Panc1 (cell line): ENCODE results near the gene ARMCX4. TPM values are rescaled to one million over a fixed set of nuclear protein-coding genes. Genes with fewer than 3 reads are reported as not detected.

Experiments
- ATAC-seq: fragments of 200-7000 bp; cut with Tn5 transposase; 2 replicates; pipeline ENCODE4 v1.9.1; 2020; ENCODE audit warnings: mild to moderate bottlenecking, moderate library complexity
- BruUV-seq: library from RNA; stranded (reverse); fragments of 400-500 nt; replicated peaks from 2 replicates; lab custom pipeline; 2021; lab: Mats Ljungman, UMichigan
- CTCF ChIA-PET: fragments of 300-600 bp; sonication (Branson Sonifier 250); formaldehyde crosslinking; loops from one replicate; lab custom pipeline; 2022; ENCODE audit warnings: antibody characterized with exemption; lab: Charles Lee
- POLR2A ChIA-PET: fragments of 300-600 bp; sonication (Branson Sonifier 250); formaldehyde crosslinking; loops from one replicate; lab custom pipeline; 2022; ENCODE audit warnings: antibody characterized with exemption; lab: Charles Lee
- DNase-seq: peaks from one replicate; pipeline ENCODE4 v3.0.0-alpha.2; 2010; ENCODE audit warnings: low read depth, low spot score
- H3K27ac ChIP-seq: 2 replicates; pipeline ENCODE4 v1.5.1; 2011; ENCODE audit warnings: mild to moderate bottlenecking, low read length, inconsistent platforms
- H3K27me3 ChIP-seq: fragments of 200-500 bp; sonication (Bioruptor generic); 2 replicates; pipeline ENCODE4 v1.6.0; 2014; ENCODE audit warnings: low read length, inconsistent platforms; ENCODE audit not compliant: control insufficient read depth, insufficient read depth
- H3K36me3 ChIP-seq: fragments of 200-500 bp; sonication (Bioruptor generic); 2 replicates; pipeline ENCODE4 v1.5.1; 2014; ENCODE audit warnings: inconsistent platforms, mild to moderate bottlenecking, low read length, moderate library complexity; ENCODE audit not compliant: control insufficient read depth, insufficient read depth
- H3K4me1 ChIP-seq: 2 replicates; pipeline ENCODE4 v1.5.1; 2011; ENCODE audit warnings: inconsistent platforms, mild to moderate bottlenecking, low read length, moderate library complexity; ENCODE audit not compliant: control insufficient read depth, insufficient read depth
- H3K4me3 ChIP-seq, 2 experiments: 2 replicates each; pipeline ENCODE4 v1.5.1; 2011 to 2012; ENCODE audit warnings: low read depth in 2 of 2, low read length in 2 of 2, mild to moderate bottlenecking in 2 of 2, inconsistent platforms in 1 of 2, moderate library complexity in 1 of 2
- H3K9me3 ChIP-seq: fragments of 200-500 bp; sonication (Bioruptor generic); 2 replicates; pipeline ENCODE4 v1.5.1; 2014; ENCODE audit warnings: low read depth, mild to moderate bottlenecking, inconsistent platforms, low read length, moderate library complexity; ENCODE audit not compliant: control insufficient read depth, insufficient read depth
- POLR2AphosphoS5 ChIP-seq: IDR thresholded peaks from 2 replicates; pipeline ENCODE4 v1.6.1; 2012; ENCODE audit warnings: mild to moderate bottlenecking, low read depth, low read length, moderate library complexity
- SIN3A ChIP-seq: IDR thresholded peaks from 2 replicates; pipeline ENCODE4 v1.6.1; 2012; ENCODE audit warnings: low read depth, mild to moderate bottlenecking, low read length, moderate library complexity, borderline replicate concordance; ENCODE audit not compliant: insufficient read depth
- TCF7L2 ChIP-seq: IDR thresholded peaks from 2 replicates; pipeline ENCODE4 v1.6.1; 2011; ENCODE audit warnings: mild to moderate bottlenecking, low read depth, low read length, inconsistent platforms
- in situ Hi-C: cut with HindIII; loops from 2 replicates; pipeline ENCODE4 v1.10.0; 2016; ENCODE audit warnings: low sequenced_read_pairs, low pct_unique_long_range_greater_than_20kb
- intact Hi-C: fragments of 100-400 bp; cut with micrococcal nuclease; formaldehyde crosslinking; loops from one replicate; pipeline ENCODE4 v1.10.0; 2022; ENCODE audit not compliant: unreplicated experiment
- total RNA-seq: library from RNA; stranded (reverse); gene quantifications from one replicate; pipeline ENCODE4 v1.2.1, GENCODE V29; 2021; ENCODE audit not compliant: unreplicated experiment
- TF ChIP-seq, protein P1 (sequence below): fragments of 450-650 bp; IDR thresholded peaks from 2 replicates; pipeline ENCODE4 v1.5.1; 2017; ENCODE audit warnings: mild to moderate bottlenecking
- TF ChIP-seq, protein P2 (sequence below), 2 experiments: IDR thresholded peaks; 2 replicates each; pipeline ENCODE4 v1.6.1; 2011 to 2012; ENCODE audit warnings: low read depth in 2 of 2, control low read depth in 1 of 2, low read length in 1 of 2, mild to moderate bottlenecking in 1 of 2, moderate library complexity in 1 of 2; ENCODE audit not compliant: insufficient read depth in 1 of 2

ARMCX4 gene
- total RNA-seq, 1 experiment from 2014 or later, result 5.0 TPM

DNA sequence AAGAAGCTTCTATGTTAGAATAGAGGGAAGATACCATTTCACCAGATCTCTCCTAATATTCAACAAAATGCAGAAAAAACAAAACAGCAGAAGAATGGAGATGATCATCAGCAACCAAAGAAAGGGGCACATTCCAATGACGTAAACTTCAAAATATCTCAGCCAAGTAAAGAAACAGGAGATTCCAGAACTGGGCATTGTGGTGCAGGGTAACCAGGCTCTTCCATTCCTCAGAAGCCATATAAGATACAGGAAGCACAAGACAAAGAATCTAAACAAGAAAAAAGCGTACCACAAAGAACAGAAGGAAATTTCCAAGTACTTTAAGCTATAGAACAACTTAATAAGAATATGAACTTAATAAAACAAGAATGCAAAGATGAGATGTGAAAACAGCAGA, 6.9 kb upstream of the ARMCX4 start:
- ChIA-PET POLR2A (no interaction called here), CTCF (no interaction called here)
- H3K4me3 ChIP-seq, result no peak overlapping the region
- no peaks in the 10 kb centered on the region for H3K27me3 ChIP-seq
- H3K9me3 ChIP-seq, result no peaks in the 10 kb centered on the region
- H3K27ac ChIP-seq, result no peak overlapping the region
- BruUV-seq, result no TSS peak
- H3K36me3 ChIP-seq, result no peaks in the 10 kb centered on the region; the same call in 1 of the 2 replicates
- DNase-seq, result no peak
- TF ChIP-seq POLR2AphosphoS5 (no peak), TCF7L2 (no peak), SIN3A (no peak)
- TF ChIP-seq, protein P1, sequence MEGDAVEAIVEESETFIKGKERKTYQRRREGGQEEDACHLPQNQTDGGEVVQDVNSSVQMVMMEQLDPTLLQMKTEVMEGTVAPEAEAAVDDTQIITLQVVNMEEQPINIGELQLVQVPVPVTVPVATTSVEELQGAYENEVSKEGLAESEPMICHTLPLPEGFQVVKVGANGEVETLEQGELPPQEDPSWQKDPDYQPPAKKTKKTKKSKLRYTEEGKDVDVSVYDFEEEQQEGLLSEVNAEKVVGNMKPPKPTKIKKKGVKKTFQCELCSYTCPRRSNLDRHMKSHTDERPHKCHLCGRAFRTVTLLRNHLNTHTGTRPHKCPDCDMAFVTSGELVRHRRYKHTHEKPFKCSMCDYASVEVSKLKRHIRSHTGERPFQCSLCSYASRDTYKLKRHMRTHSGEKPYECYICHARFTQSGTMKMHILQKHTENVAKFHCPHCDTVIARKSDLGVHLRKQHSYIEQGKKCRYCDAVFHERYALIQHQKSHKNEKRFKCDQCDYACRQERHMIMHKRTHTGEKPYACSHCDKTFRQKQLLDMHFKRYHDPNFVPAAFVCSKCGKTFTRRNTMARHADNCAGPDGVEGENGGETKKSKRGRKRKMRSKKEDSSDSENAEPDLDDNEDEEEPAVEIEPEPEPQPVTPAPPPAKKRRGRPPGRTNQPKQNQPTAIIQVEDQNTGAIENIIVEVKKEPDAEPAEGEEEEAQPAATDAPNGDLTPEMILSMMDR, result no peak
- TF ChIP-seq, protein P2, sequence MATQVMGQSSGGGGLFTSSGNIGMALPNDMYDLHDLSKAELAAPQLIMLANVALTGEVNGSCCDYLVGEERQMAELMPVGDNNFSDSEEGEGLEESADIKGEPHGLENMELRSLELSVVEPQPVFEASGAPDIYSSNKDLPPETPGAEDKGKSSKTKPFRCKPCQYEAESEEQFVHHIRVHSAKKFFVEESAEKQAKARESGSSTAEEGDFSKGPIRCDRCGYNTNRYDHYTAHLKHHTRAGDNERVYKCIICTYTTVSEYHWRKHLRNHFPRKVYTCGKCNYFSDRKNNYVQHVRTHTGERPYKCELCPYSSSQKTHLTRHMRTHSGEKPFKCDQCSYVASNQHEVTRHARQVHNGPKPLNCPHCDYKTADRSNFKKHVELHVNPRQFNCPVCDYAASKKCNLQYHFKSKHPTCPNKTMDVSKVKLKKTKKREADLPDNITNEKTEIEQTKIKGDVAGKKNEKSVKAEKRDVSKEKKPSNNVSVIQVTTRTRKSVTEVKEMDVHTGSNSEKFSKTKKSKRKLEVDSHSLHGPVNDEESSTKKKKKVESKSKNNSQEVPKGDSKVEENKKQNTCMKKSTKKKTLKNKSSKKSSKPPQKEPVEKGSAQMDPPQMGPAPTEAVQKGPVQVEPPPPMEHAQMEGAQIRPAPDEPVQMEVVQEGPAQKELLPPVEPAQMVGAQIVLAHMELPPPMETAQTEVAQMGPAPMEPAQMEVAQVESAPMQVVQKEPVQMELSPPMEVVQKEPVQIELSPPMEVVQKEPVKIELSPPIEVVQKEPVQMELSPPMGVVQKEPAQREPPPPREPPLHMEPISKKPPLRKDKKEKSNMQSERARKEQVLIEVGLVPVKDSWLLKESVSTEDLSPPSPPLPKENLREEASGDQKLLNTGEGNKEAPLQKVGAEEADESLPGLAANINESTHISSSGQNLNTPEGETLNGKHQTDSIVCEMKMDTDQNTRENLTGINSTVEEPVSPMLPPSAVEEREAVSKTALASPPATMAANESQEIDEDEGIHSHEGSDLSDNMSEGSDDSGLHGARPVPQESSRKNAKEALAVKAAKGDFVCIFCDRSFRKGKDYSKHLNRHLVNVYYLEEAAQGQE (IDR thresholded peaks at IDR 0.05; ENCODE audit: insufficient read depth in 1 of 2, low read depth in 2 of 2, low read length in 1 of 2), result no peak
- intact Hi-C loops, result no loop called here
- ATAC-seq, result no peak
- in situ Hi-C loops, result no loop called here
- H3K4me1 ChIP-seq, result no peaks in the 10 kb centered on the region

DNA sequence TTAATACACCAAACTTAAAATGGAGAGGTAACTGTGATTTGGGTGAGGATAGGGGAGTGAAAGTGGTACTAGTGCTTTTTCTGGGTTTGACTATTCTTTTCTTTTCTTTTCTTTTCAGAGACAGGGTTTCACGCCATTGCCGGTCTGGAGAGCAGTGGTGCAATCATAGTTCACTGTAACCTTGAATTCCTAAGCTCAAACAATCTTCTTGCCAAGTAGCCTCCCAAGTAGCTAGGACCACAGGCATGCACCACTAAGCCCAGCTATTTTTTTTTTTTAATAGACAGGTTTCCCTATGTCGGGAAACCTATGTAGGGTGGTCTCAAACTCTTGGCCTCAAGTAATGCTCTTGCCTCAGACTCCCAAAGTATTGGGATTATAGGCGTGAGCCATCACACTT, 3.0 kb upstream of the ARMCX4 start:
- in situ Hi-C loops (no loop called here), intact Hi-C loops (no loop called here)
- TF ChIP-seq, protein P1, result no peak
- TF ChIP-seq SIN3A (no peak), TCF7L2 (no peak)
- TF ChIP-seq, protein P2 (IDR thresholded peaks at IDR 0.05; ENCODE audit: insufficient read depth in 1 of 2, low read depth in 2 of 2, low read length in 1 of 2), result no peak
- no peaks in the 10 kb centered on the region; the same call in 1 of the 2 replicates for H3K36me3 ChIP-seq
- POLR2A ChIA-PET, result no interaction called here
- H3K27me3 ChIP-seq, result no peaks in the 10 kb centered on the region; the same call in 1 of the 2 replicates
- no TSS peak for BruUV-seq
- H3K9me3 ChIP-seq, result no peaks in the 10 kb centered on the region
- no peak overlapping the region for H3K4me3 ChIP-seq
- ATAC-seq (no peak), DNase-seq (no peak)
- CTCF ChIA-PET, result no interaction called here
- no peaks in the 10 kb centered on the region for H3K4me1 ChIP-seq
- no peak overlapping the region for H3K27ac ChIP-seq
